ENCODE data around the gene FSCN2.

GRCh38 chr17:81551458-81552243, 23.5 kb downstream of the FSCN2 start:
- TF ChIP-seq CTCF (conservative IDR thresholded peaks at IDR 0.05 in 1 of 2, IDR thresholded peaks at IDR 0.05 in 1 of 2; ENCODE audit: low read depth in 1 of 2, low read length in 2 of 2) (no peak), EZH2 (IDR thresholded peaks at IDR 0.05; ENCODE audit: low read length, missing control alignments) (no peak)

Data from fibroblast of lung (primary cell).